Measurements from ENCODE around the gene CTDSPL.

Gene CTDSPL

DNA sequence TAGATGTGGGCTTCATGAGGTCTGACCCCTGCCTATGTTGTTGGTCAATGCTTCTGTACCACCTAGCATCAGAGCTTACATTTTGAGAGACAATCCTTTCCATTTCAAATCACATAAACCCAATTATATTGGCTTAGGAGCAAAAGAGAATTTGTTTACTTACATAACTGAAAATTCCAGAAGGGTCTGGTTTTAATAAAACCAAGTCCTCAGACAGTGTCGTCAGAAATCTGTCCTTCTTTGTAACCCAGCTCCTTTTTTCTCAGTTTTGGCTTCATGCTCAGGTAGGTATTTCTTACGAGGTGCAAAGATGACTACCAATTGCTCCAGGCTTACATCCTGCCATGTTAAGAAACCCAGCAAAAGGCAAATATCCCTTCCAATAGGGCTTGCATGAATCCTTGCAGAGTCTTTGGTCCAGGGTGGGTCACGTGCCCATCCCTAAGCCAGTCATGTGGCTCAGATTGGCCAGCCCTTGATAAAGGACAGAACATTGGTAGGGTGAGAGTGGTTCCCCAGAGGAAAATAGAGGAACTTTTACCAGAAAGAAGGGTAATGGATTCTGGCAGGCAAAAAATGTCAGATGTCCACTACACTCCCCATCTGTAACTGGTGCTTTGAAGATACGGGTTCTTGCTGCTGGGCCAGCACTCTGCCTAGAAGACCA, 78.7 kb downstream of the CTDSPL start:
- no peak for DNase-seq (ENCODE audit: low read depth in 2 of 3, low spot score in 2 of 3)

DNA sequence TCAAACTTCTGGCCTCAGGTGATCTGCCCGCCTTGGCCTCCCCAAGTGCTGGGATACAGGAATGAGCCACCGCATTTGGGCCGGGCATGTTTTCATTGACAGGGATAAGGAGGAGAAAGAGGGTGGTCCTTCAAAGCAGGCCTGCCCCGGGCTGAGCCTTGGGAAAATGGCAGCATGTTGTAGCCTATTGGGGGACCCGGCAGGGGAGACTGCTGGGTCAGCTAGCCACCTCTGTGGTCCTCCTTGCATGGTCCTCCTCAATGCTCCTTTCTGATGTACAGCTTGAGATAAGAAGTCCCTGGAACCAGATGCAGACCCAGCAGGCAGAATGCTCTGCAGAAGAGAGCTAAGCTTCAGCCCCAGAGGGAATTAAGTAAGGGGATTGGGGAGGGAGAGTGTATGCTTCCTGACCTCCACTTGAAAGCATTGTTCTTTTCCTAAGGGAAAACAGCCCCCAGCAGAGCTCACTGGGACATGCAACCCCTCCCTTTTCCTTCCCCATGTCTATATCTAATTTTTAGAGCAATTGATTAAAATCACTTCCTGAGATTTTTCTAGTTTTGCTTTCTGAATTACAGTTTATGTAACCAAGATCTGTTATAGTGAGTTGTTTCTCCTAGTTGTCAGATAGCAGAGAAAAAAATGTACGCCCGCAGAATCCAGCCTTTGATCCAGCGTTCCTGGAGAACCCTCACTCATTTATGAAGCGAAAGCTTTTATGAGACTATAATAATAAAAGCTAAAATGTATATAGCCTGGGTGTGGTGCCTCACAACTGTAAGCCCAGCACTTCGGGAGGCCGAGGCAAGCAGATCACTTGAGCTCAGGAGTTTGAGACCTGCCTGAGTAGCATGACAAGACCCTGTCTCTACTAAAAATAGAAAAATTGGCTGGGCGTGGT, 80.2 kb downstream of the CTDSPL start:
- DNase-seq (ENCODE audit: low read depth in 2 of 3, low spot score in 2 of 3): no peak

DNA sequence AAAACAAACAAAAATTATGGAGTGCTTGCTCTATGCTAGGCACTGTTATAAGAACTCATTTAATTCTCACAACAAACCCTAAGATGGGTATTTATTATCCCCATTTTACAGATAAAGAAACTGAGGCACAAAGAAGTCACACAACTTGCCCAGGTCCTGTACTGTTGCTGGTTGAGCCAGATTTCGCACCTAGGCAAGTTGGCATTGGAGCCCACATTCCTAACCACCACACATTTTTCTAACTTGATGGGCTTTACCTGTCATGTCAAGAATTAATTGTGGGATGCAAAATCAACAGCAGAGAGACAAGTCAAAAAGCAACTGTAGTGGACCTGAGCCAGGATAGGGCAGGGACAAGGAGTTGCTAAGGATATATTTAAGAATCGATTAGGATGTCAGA, 81.0 kb downstream of the CTDSPL start:
- no peak for DNase-seq (ENCODE audit: low read depth in 2 of 3, low spot score in 2 of 3)

DNA sequence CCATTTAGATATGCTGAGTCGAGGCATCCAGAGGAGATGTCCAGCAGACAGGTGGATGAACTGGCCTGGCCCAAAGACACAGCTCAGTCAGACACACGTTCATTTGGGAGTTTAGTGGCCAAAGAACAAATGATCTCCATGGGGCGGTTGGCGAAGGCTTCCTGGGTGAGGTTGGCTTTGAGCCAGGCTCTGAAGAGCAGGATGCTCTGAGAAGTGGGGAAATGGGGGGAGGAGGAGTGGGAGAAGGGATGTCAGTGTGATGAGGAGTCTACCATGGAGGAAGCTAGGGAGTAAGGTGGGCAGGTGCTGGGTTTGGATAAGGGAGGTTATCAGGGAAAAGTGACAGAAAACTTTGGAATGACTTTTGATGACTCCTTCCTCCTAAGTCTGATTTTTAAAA, 81.4 kb downstream of the CTDSPL start:
- no peak for DNase-seq (ENCODE audit: low read depth in 2 of 3, low spot score in 2 of 3)

DNA sequence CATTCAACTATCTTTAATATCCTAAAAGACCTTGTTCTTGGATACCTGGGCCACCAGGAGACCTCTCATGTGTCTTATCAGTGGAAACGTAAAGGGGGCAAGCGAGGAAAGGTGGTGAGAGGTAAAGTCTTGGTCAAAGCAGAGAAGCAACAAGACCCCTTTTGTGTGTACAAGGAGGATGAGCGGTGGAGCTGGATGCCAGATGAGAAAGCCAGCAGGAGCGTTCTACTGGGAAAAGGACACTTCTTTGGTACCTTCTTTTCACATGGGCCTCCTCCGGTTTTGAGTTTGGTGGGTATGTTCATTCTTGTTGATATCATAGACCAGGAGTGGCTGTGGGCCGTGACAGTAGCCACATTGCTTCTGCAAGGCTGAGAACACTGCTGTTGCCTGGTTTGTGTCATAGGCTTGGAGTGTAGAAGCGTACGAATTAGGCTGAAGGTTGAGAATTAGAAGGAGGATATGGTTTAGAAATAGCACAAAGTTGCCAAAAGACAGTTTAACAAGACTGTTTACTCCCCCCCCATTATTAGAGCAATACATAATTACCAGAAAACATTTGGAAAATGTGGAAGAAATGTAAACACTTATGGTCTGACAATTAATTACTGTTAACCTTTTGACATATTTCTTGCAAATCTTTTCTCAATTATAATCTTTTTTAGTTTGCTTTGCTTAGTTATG, 82.1 kb downstream of the CTDSPL start:
- no peak for DNase-seq (ENCODE audit: low read depth in 2 of 3, low spot score in 2 of 3)

DNA sequence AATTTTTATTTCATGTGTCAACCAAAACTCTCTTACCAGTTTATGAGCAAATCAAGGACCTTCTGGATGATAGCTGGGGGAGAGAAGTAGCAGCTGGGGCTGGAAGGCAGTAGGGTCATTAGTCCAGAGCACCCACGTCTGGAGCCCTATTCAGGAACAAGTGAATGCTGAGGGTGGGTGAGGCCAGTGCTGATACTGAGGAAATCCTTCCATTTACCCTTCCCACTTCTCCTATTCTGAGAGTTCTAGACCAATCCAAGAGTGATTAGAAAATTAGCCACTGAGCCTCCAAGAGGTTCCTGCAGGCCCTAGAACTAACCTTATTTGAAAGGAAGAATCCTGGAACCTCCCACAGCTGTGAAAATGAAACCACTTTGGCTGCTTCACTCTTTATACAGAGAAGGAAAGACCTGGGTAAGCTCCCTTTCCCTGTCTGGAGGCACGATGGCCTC, 82.7 kb downstream of the CTDSPL start:
- DNase-seq (ENCODE audit: low read depth in 2 of 3, low spot score in 2 of 3): no peak

DNA sequence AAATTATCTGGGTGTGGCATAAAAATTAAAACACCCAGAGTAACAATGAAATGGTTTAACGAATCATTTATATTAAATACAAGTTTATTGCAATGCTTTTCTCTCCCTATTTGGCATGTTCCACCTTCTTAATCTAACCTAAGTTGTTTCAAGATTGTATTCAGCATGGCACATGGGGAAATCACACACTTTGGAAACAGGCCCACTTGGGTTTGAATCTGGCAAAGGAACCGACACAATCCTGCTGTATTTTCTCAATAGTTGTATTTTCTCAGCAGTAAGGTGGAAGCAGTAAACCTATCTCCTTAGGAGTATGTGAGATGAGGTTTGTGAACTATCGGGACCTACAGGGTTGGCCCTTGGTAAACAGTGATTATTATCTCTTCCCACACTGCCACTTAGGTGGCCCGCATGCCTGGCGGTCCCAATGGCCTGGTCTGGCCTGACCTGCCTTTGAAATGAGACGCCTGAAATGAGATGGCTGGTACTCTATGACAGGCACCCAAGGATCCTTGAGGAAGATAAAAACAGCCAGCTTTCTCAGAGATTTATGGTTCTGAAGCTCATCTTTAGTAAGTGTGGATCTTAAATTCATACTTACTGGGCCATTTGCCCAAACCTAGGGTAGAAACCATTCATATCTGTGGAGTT, 83.6 kb downstream of the CTDSPL start:
- no peak for DNase-seq (ENCODE audit: low read depth in 2 of 3, low spot score in 2 of 3)

DNA sequence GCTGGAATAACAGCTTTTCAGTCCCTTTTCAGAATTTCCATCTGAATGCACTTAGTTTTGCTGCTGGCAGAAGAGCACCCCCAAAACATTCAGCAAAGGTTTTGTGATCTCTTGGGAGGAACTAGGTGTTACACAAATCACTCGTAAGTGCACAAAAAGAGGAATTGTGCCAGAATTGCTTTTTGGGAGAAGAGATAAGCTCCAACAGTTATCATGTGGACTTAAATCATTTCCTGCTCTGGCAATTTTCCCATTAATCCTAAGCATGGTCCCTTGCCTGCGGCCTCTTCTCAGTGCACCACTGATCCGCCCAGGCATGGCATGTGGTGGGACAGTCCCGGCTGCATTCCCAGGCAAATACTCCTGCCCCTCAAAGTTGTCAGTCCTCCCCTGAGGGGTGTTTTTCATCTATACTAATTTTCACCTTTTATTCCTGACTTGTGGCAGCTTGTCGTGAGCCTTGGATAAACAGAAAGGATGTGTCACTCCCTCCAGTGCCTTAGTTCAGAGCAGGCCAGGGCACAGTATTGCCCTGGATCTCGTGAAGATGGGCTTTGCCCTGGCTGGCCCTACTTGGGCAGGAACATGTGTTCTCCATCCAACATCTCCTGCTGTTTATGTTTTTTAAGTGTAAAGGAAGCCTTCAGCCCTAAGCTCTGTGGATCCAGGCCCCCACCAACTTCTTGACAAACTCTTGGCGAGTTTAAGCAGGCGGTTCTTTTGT, 84.3 kb downstream of the CTDSPL start:
- DNase-seq (ENCODE audit: low read depth in 2 of 3, low spot score in 2 of 3): no peak

DNA sequence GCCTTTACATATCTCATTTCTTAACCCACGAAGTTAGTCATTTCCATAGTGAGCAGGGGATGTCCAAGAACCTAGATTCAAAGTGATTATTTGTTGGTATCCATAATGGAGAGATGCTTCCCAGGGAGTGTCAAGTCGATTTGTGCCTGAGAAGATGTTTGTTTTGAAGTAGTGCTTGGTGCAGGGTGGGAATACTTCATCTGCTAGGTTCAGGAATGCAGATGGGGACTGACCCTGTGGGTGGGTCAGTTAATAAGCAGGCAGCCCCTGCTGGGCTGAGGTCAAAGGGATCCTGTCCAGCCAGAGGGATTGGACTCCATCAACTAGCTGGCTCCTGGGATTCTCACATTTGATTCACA, 84.8 kb downstream of the CTDSPL start:
- DNase-seq (ENCODE audit: low read depth in 2 of 3, low spot score in 2 of 3): no peak

DNA sequence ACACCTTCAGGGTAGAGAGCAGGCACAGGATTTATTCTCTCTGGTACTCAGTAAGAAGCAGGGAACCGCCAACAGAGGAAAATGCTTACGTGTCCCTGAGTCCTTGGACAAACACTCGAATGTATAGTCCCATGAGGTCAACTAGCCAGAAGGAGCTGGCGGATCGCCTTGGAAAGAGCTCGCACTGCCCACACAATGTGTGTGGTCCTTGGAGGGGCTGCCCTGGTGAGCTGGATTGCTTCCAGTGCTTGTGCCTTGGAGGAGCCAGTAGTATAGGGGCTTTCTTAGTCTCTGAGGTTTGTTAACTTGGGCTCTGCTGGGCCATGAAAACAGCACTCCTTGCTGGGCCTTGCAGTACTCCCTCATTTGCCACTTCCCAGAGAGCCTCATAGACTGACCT, 88.2 kb downstream of the CTDSPL start:
- DNase-seq (ENCODE audit: low read depth in 2 of 3, low spot score in 2 of 3): no peak

DNA sequence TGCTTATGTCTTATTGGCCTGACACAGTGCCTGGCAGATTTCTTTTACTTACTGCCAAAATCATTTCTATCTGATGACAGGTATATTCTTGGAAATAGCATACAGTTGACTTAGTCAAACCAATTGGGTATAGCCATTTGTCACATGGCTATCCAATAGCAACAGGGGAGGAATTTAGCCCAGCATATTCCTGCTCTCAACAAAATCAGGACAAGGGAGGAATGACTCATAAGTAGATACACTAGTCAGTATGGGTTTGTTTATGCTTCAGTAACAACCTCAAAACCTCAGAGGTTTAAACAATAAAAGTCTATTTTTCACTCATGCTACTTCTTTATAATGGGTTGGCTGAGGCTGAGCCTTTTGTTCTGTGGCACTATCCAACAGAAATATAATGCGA, 90.9 kb downstream of the CTDSPL start:
- no peak for DNase-seq (ENCODE audit: low read depth in 2 of 3, low spot score in 2 of 3)

DNA sequence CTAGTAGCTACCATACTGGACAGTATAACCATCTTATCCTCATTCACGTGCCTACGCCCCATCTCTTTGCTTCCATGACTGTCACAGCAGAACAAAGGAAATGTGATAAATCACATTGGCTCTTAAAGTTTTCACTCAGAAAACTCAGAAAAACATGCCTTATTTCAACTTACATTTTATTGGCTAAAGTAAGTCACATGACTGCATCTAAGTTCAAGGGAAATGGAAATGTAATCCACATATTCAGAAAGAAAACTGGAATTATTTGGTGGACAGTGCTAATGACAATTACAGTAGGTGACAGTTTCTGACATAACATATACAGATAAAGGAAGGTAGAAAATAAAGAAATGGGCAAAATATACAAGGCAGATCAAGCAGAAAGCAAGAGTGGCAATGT, 91.5 kb downstream of the CTDSPL start:
- DNase-seq (ENCODE audit: low read depth in 2 of 3, low spot score in 2 of 3): no peak

DNA sequence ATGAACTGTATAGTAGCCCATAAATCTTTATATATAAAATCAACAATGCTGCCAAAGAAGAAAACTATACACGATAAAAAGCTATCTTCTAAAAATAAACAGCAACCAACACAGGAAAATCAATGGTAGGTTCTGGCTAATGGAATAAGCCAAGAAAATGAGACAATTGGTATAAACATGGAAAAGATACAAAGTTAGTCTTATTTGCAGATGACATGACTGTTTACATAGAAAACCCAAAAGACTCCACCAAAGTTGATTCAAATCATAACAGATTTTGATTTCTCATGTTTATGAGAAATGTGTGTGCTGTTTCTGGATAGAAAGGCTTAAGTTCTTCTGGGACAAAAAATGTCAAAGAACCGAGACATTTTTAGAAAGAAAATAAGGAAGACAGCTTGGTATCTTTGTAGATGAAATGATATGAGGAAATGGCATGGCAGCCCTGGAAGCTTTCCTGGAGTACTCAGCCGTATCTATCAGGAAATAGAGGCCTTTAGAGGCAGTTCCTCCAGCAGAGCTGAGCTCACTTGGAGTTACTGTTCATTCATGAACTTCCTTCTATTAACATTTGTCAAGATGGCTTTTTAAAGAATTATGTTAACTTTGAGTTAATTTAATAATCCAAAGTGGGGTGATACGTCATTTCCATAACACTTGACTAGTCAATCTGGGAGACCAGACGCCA, 92.2 kb downstream of the CTDSPL start:
- DNase-seq (ENCODE audit: low read depth in 2 of 3, low spot score in 2 of 3): no peak

DNA sequence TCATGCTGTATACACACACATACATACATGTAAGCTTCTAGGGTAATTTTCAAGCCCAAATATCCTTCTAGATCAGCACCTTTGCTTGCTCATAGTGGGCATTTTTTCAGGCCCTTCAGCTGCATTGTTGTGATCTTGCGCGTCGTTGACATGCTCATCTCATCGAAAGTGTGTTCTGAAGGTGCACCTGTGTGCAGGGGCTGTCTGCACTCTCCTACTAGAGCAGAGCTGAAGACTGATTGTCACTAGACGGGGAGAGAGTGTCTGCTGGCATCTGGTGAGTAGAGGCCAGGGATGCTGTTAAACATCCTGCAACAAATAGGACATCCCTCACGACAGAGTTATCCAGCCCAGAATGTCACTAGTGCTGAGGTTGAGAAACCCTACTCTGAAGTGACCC, 93.2 kb downstream of the CTDSPL start:
- no peak for DNase-seq (ENCODE audit: low read depth in 2 of 3, low spot score in 2 of 3)

DNA sequence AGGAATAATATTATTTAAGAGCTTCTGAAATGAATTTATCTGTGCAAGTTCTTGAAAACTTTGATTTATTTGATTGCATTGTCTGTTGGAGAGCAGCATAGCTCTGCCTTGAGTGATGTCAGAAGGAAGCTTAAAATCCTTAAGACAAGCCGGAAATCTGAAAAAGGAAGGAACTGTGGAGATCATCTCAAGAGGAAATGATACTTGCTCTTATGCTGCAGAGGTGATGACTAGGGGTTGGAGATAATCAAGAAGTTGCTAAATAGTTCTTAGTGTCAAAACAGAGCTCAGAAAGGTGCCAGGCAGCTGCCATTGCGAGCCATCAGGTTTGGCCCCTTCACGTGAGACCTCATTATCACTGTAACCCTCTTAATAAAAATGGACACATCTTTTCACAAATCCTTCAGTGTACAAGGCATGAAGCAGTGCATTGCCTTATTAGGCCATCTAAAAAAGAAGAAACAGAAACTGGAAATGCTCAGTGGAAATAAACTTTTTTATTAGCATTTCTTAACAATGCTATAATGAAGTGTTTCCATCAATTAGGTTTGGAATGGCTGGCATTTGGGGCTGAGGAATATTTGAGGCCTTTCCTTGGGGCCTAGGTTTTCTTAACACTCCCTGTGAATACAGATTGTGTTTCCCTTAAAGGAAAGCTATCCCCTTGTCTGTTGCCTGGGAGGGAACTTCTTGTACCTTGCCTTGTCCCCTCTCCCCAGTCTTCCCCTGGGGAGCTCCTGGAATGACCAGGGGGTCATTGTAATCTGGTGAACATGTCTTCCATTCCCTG, 94.4 kb downstream of the CTDSPL start:
- no peak for DNase-seq (ENCODE audit: low read depth in 2 of 3, low spot score in 2 of 3)

DNA sequence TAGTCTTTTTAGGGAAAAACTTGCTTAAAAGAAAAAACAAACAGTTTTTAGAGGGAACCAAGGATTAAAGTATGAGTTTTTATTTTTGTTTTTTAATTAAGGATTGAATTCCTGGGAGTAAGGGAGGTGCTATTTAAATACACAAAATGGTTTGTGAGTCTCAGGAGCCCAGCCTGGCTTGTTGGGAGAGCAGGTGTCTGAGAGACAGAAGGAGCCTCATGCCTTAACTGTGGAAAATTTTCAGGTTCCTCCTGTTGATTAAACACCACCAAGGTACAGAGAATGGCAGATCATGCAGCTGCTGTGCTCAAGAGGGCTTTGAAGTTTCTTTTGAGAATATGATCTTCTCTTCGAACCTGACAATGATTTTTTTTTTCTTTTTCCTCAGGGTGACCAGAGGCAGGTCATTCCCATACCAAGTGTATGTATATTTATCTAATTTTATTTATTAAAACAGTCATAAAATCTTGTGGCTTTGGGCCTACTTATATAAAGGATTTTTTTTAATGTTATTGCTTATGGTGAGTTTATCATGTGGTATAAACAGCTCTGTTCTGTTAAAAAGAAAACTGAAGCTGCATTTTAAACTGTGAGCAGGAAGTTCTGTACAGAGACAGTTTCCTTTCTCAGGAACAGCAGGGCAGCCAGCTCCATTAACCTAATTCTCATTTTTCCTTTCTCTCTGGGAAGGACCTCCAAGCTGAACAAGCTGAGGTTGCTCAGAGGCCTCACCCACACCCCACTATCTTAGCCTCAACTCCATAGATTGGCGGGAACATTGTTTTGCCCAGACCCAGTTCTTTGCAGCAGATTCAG, 95.3 kb downstream of the CTDSPL start:
- no peak for DNase-seq (ENCODE audit: low read depth in 2 of 3, low spot score in 2 of 3)

DNA sequence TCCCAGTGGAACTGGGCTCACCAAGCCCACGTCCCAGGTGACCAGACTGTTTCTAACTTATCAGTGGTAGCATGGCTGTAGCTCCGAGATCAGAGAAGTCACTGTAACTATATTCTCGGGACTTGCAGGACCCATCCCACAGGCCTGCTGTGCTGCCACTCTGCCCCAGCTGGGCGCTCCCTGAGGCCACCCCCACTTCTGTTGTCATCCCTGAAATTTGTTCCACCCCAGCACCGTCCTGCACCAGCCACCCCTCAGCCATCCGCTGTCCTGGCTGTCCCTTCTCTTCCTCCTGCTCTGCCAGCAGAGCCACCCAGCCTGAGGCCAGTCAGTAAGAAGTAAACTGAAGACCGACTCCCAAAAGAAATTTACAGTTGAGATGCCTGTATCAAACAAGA, 95.9 kb downstream of the CTDSPL start:
- no peak for DNase-seq (ENCODE audit: low read depth in 2 of 3, low spot score in 2 of 3)

DNA sequence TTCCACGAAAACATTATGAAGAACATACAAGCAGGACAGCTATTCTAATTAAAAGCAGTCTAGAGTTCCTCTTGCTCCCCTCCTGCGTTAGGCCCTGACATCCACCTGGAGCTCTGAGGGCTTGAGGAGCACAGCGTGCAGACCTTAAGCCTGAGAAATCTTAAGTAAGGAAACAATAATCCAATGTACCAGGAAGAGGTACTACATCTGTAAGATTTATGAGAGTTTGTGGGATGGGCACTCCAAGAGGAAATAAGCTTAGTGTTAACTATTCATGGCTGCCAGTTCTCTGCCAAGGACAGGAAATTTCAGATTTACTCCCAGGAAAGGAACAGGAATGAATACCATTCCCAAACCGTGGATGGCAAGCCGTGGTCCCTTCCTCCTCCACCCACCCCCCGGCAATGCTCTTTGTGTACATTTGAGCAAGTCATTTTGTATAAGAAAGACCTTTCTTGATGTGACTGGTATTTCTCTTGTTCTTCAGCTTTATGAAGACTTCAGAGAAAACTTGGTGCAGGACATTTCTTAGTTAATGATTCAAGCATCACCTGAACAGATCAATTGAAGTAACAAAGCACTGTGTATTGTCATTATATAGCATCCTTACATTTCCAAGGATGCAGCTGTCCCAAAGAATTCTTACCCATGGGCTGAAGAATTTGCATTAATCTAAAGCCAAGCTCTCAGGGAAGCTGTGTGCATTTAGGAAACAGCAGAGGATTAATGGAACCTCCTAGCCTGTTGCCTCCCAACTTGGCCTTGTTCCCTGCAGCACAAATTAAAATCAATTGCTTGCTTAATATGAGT, 100.1 kb downstream of the CTDSPL start:
- DNase-seq (ENCODE audit: low read depth in 2 of 3, low spot score in 2 of 3): no peak
